SU-DHL-6 (cell line): Measurements from ENCODE around the gene ATP10A.

ENCODE experiments used
- H2AFZ ChIP-seq: fragments of 200-600 bp; sonication (generic); 2 replicates; pipeline ENCODE4 v1.6.1; 2014; ENCODE audit warnings: low read depth, mild to moderate bottlenecking, moderate library complexity, mixed read lengths, antibody characterized with exemption, low read length; ENCODE audit not compliant: severe bottlenecking
- H3F3A ChIP-seq: fragments of 200-600 bp; shearing (Covaris generic); 2 replicates; pipeline ENCODE4 v1.6.0; 2016; ENCODE audit warnings: antibody characterized with exemption, mild to moderate bottlenecking; ENCODE audit not compliant: insufficient read depth
- H3K27ac ChIP-seq: fragments of 200-600 bp; sonication (generic); 2 replicates; pipeline ENCODE4 v1.5.1; 2016; ENCODE audit warnings: low read depth, mild to moderate bottlenecking, low read length, moderate library complexity, mixed read lengths
- H3K27me3 ChIP-seq: fragments of 200-600 bp; sonication (generic), shearing (Covaris generic); 2 replicates; pipeline ENCODE4 v1.6.0; 2014; ENCODE audit warnings: mild to moderate bottlenecking, low read length
- H3K36me3 ChIP-seq: fragments of 200-600 bp; sonication (generic); 2 replicates; pipeline ENCODE4 v1.6.1; 2014; ENCODE audit warnings: mild to moderate bottlenecking, low read length, mixed read lengths
- H3K4me2 ChIP-seq: fragments of 300-600, 200-600 bp; shearing (Covaris generic), sonication (generic); 2 replicates; pipeline ENCODE4 v1.6.0; 2014; ENCODE audit warnings: low read length, low read depth, mild to moderate bottlenecking; ENCODE audit not compliant: poor library complexity, severe bottlenecking
- H3K4me3 ChIP-seq: fragments of 200-600 bp; sonication (generic); 2 replicates; pipeline ENCODE4 v1.5.1; 2014; ENCODE audit warnings: antibody characterized with exemption, low read length, mild to moderate bottlenecking, mixed read lengths; ENCODE audit not compliant: insufficient read depth, poor library complexity, severe bottlenecking
- H3K79me2 ChIP-seq: fragments of 200-600 bp; sonication (generic); 2 replicates; pipeline ENCODE4 v1.6.1; 2014; ENCODE audit warnings: mild to moderate bottlenecking, low read length, moderate library complexity; ENCODE audit not compliant: insufficient read depth
- H3K9ac ChIP-seq: fragments of 200-600 bp; sonication (generic); 2 replicates; pipeline ENCODE4 v1.7.0; 2014; ENCODE audit warnings: mild to moderate bottlenecking, low read length
- H3K9me2 ChIP-seq: fragments of 200-600 bp; sonication (generic); replicated peaks from 2 replicates; pipeline ENCODE4 v1.6.1; 2014; ENCODE audit warnings: low read length; ENCODE audit not compliant: insufficient read depth
- H3K9me3 ChIP-seq: fragments of 200-600 bp; sonication (generic); 2 replicates; pipeline ENCODE4 v1.6.1; 2014; ENCODE audit warnings: low read length, mixed read lengths; ENCODE audit not compliant: insufficient read depth
- H4K20me1 ChIP-seq: fragments of 200-600 bp; sonication (generic); 2 replicates; pipeline ENCODE4 v1.6.1; 2014; ENCODE audit warnings: low read depth, mild to moderate bottlenecking, antibody characterized with exemption, low read length, moderate library complexity, mixed read lengths
- CTCF ChIP-seq: fragments of 200-600 bp; sonication (generic); IDR thresholded peaks from one replicate; pipeline ENCODE4 v1.5.1; 2017; ENCODE audit warnings: antibody characterized with exemption, mild to moderate bottlenecking, low read length, moderate library complexity; ENCODE audit not compliant: insufficient read depth, poor library complexity, severe bottlenecking
- EZH2phosphoT487 ChIP-seq: fragments of 200-600 bp; sonication (generic), shearing (Covaris generic); conservative IDR thresholded peaks from 2 replicates; pipeline ENCODE4 v1.6.1; 2018; ENCODE audit warnings: mild to moderate bottlenecking, antibody characterized with exemption, low read length, moderate library complexity, mixed read lengths

Gene ATP10A

GRCh38 chr15:25670621-25671020, 192.5 kb downstream of the ATP10A start:
- Histone ChIP-seq H3K4me3 (no peak overlapping the region), H3K9ac (no peak overlapping the region), H3K27ac (no peak overlapping the region), H3F3A (no peaks in the 10 kb centered on the region), H4K20me1 (no peaks in the 10 kb centered on the region), H3K27me3 (no peaks in the 10 kb centered on the region), H3K9me2 (no peaks in the 10 kb centered on the region), H3K4me2 (no peak overlapping the region), H3K9me3 (no peaks in the 10 kb centered on the region), H3K79me2 (no peaks in the 10 kb centered on the region), H2AFZ (no peak overlapping the region), H3K36me3 (no peaks in the 10 kb centered on the region)
- TF ChIP-seq EZH2phosphoT487, result no peak
- TF ChIP-seq CTCF, result no peak

- H2AFZ ChIP-seq, result no peak overlapping the region
- no peaks in the 10 kb centered on the region for H3K36me3 ChIP-seq
- H3K9me3 ChIP-seq, result no peaks in the 10 kb centered on the region
- H3F3A ChIP-seq, result no peaks in the 10 kb centered on the region
- no peak overlapping the region for H3K4me2 ChIP-seq
- H3K79me2 ChIP-seq, result no peaks in the 10 kb centered on the region
- no peaks in the 10 kb centered on the region for H3K27me3 ChIP-seq
- no peak overlapping the region for H3K27ac ChIP-seq
- no peaks in the 10 kb centered on the region for H3K9me2 ChIP-seq
- H3K4me3 ChIP-seq, result no peak overlapping the region
- TF ChIP-seq EZH2phosphoT487 (no peak), CTCF (no peak)
- H3K9ac ChIP-seq, result no peak overlapping the region
- H4K20me1 ChIP-seq, result no peaks in the 10 kb centered on the region
Measured at GRCh38 chr15:25670025-25670554, 193.0 kb downstream of the ATP10A start.

GRCh38 chr15:25668901-25669300, 194.2 kb downstream of the ATP10A start:
- Histone ChIP-seq H3K4me2 (no peak overlapping the region), H3K9ac (no peak overlapping the region), H3K36me3 (no peaks in the 10 kb centered on the region), H2AFZ (no peak overlapping the region), H3F3A (no peaks in the 10 kb centered on the region), H3K79me2 (no peaks in the 10 kb centered on the region), H4K20me1 (no peaks in the 10 kb centered on the region), H3K27ac (no peak overlapping the region), H3K27me3 (no peaks in the 10 kb centered on the region), H3K9me2 (no peaks in the 10 kb centered on the region), H3K4me3 (no peak overlapping the region), H3K9me3 (no peaks in the 10 kb centered on the region)
- no peak for TF ChIP-seq EZH2phosphoT487
- no peak for TF ChIP-seq CTCF

GRCh38 chr15:25668236-25668795, 194.8 kb downstream of the ATP10A start:
- H3K9me2 ChIP-seq, result no peaks in the 10 kb centered on the region
- no peaks in the 10 kb centered on the region for H3F3A ChIP-seq
- no peaks in the 10 kb centered on the region for H3K9me3 ChIP-seq
- H3K27ac ChIP-seq, result no peak overlapping the region
- H3K27me3 ChIP-seq, result no peaks in the 10 kb centered on the region
- H2AFZ ChIP-seq, result no peak overlapping the region
- TF ChIP-seq EZH2phosphoT487 (no peak), CTCF (no peak)
- no peak overlapping the region for H3K4me2 ChIP-seq
- no peaks in the 10 kb centered on the region for H3K79me2 ChIP-seq
- H4K20me1 ChIP-seq, result no peaks in the 10 kb centered on the region
- no peak overlapping the region for H3K4me3 ChIP-seq
- no peaks in the 10 kb centered on the region for H3K36me3 ChIP-seq
- no peak overlapping the region for H3K9ac ChIP-seq
